Panc1 (cell line): ENCODE results near the gene BARHL1.

Experiments used
- CTCF ChIP-seq: fragments of 450-650 bp; IDR thresholded peaks from 2 replicates; pipeline ENCODE4 v1.5.1; 2017; ENCODE audit warnings: mild to moderate bottlenecking
- POLR2AphosphoS5 ChIP-seq: IDR thresholded peaks from 2 replicates; pipeline ENCODE4 v1.6.1; 2012; ENCODE audit warnings: mild to moderate bottlenecking, low read depth, low read length, moderate library complexity
- SIN3A ChIP-seq: IDR thresholded peaks from 2 replicates; pipeline ENCODE4 v1.6.1; 2012; ENCODE audit warnings: low read depth, mild to moderate bottlenecking, low read length, moderate library complexity, borderline replicate concordance; ENCODE audit not compliant: insufficient read depth

DNA sequence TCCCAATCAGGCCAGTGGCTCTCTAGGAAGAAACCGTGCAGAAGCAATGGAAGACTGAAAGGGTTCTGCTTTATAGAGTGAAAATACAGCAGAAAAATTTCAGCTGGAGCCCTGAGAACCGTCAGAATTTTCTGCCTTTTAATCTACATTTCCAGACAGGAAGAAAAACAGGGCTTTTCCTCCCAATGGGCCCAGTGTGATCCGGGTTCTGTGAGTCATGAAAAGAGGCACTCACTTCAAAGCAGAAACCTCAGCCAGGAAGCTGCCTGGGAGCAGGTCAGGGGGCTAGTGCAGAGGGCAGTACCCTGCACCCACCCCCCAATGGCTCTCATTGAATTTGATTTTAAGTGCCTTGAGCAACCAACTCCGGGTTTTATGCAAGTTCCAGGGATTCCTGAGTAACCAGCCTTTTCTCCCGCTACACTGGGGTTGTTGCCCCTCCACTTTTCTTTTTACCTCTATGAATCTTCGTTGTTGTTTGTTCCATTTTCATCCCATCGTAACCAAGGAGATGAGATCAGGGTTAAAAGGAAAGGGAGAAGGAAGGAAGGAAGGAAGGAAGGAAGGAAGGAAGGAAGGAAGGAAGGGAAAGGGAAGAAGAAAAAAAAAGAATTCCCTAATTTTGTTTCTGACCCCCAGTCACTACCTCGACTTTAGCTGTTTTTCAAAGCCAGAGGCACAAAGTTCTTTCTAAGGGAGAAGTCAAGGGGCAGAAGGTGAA is 1.3 kb downstream of the BARHL1 start:
- TF ChIP-seq CTCF (no peak), POLR2AphosphoS5 (no peak), SIN3A (no peak)
